ENCODE data around the gene ZNF385B. TPM values are rescaled to one million over a fixed set of nuclear protein-coding genes. Genes with fewer than 3 reads are reported as not detected.

The ZNF385B gene
- total and polyA plus RNA-seq, 2 experiments from 2014 or later: 2.7 to 8.2 TPM

GRCh38 chr2:179588486-179589145, 272.8 kb downstream of the ZNF385B start:
- H3K4me1 ChIP-seq (ENCODE audit: low read depth): no peaks in the 10 kb centered on the region
- no peak overlapping the region for H3K27ac ChIP-seq
- H3K9me3 ChIP-seq (ENCODE audit: low read depth): no peaks in the 10 kb centered on the region
- no peak for DNase-seq (ENCODE audit: low read depth in 1 of 2, low spot score in 1 of 2)
- no peaks in the 10 kb centered on the region for H3K36me3 ChIP-seq
- no peak for TF ChIP-seq CTCF (IDR thresholded peaks at IDR 0.05; ENCODE audit: low read depth, low read length)
- no peaks in the 10 kb centered on the region for H3K27me3 ChIP-seq
- H3K4me3 ChIP-seq: no peak overlapping the region

GRCh38 chr2:179584760-179585159, 276.7 kb downstream of the ZNF385B start:
- H3K9me3 ChIP-seq (ENCODE audit: low read depth): no peaks in the 10 kb centered on the region
- no peaks in the 10 kb centered on the region for H3K36me3 ChIP-seq
- TF ChIP-seq CTCF (IDR thresholded peaks at IDR 0.05; ENCODE audit: low read depth, low read length): no peak
- DNase-seq (ENCODE audit: low read depth in 1 of 2, low spot score in 1 of 2): no peak
- no peaks in the 10 kb centered on the region for H3K27me3 ChIP-seq
- no peak overlapping the region for H3K27ac ChIP-seq
- no peak overlapping the region for H3K4me3 ChIP-seq
- H3K4me1 ChIP-seq (ENCODE audit: low read depth): peaks cover 3% of the 10 kb centered on the region

- no peak for DNase-seq (ENCODE audit: low read depth in 1 of 2, low spot score in 1 of 2)
- Histone ChIP-seq H3K36me3 (no peaks in the 10 kb centered on the region), H3K9me3 (ENCODE audit: low read depth) (no peaks in the 10 kb centered on the region), H3K27ac (no peak overlapping the region), H3K4me1 (ENCODE audit: low read depth) (peaks cover 3% of the 10 kb centered on the region), H3K4me3 (no peak overlapping the region), H3K27me3 (no peaks in the 10 kb centered on the region)
- no peak for TF ChIP-seq CTCF (IDR thresholded peaks at IDR 0.05; ENCODE audit: low read depth, low read length)
These were observed 279.8 kb downstream of the ZNF385B start for GRCh38 chr2:179581605-179582004.

- peak in 1 of 2 donors; percentile 64 for DNase-seq (ENCODE audit: low read depth in 1 of 2, low spot score in 1 of 2)
These were observed 280.9 kb downstream of the ZNF385B start for GRCh38 chr2:179580378-179581146.

GRCh38 chr2:179579800-179580199, 281.6 kb downstream of the ZNF385B start:
- DNase-seq (ENCODE audit: low read depth in 1 of 2, low spot score in 1 of 2): peak in 1 of 2 donors; percentile 35
- Histone ChIP-seq H3K4me1 (ENCODE audit: low read depth) (peaks cover 3% of the 10 kb centered on the region), H3K9me3 (ENCODE audit: low read depth) (no peaks in the 10 kb centered on the region), H3K4me3 (no peak overlapping the region), H3K27ac (no peak overlapping the region), H3K36me3 (no peaks in the 10 kb centered on the region), H3K27me3 (no peaks in the 10 kb centered on the region)
- TF ChIP-seq CTCF (IDR thresholded peaks at IDR 0.05; ENCODE audit: low read depth, low read length): no peak

More at GRCh38 chr2:179580378-179581146, 280.9 kb downstream of the ZNF385B start:
- Histone ChIP-seq H3K27me3 (no peaks in the 10 kb centered on the region), H3K27ac (peak overlapping the region; percentile 49), H3K4me3 (no peak overlapping the region), H3K4me1 (ENCODE audit: low read depth) (peaks cover 3% of the 10 kb centered on the region), H3K36me3 (no peaks in the 10 kb centered on the region), H3K9me3 (ENCODE audit: low read depth) (no peaks in the 10 kb centered on the region)
- TF ChIP-seq CTCF (IDR thresholded peaks at IDR 0.05; ENCODE audit: low read depth, low read length): no peak
